GM19397 (cell line): ENCODE results near the gene TRIM65.

ENCODE experiments used
- ATAC-seq: cut with Tn5 transposase; IDR thresholded peaks from one replicate; pipeline ENCODE4 v1.9.1; 2021; ENCODE audit warnings: mild to moderate bottlenecking, moderate library complexity; ENCODE audit not compliant: unreplicated experiment

The TRIM65 gene

DNA sequence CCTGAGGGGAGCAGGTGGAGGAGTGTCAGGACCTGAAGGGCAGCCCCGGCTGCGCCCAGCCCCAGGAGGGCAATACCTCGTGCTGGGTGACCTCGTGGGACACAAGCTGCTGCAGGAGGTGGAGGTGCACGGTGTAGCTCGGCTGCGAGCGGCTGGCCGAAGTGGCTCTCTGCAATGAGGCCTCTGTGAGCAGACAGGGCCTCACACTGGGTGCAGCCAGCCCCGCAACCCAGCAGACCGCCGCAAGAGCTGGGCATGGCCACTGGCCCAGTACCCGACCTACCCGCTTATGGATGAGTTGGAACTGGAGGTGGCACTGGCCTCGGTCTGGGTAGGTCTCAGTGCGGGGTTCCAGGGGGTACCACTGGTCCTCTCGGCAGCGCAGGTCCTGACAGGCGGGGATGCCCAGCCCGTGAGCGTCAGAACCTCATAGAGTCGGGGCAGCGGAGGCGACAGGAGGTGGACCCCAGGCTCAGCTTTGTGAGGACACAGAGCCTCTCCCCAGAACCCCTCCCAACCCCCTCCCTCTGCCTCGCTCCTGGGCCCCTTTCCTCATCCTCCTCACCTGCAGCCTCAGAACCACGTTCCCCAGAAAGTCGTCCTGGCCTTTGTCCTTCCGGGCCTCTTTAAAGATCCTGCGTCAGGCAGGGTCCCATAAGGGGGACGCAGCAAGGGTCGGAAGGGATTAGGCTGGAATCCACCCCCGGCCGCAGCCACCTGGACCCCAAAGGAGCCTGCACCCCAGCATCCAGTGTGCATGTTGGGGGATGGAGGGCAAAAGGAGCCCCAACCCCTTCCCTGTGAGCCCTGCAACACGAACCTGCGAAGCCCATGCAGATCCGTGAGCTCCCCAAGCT lies 56.6 kb downstream of the TRIM65 start:
- no peak for ATAC-seq
